GM13976 (cell line): ENCODE results near the gene CASP14.
"Not testable (repeated sequence)": the region's sequence is repeated elsewhere in the genome, so short reads cannot be mapped to it uniquely, and the experiment has no call there.

Source experiments
- DNase-seq: peaks from one replicate; pipeline ENCODE4 v3.0.0; 2012; ENCODE audit warnings: low spot score
- in situ Hi-C: fragments of 300-500 bp; cut with MboI; formaldehyde crosslinking; loops from one replicate; pipeline ENCODE4 v1.12.0; 2022; ENCODE audit warnings: low sequenced_read_pairs, mixed read lengths, inconsistent platforms; ENCODE audit not compliant: unreplicated experiment
- TF ChIP-seq, protein P1 (sequence below): IDR thresholded peaks from 2 replicates; pipeline ENCODE4 v1.5.1; 2012; ENCODE audit warnings: borderline replicate concordance, mild to moderate bottlenecking; ENCODE audit not compliant: insufficient read depth; ENCODE audit errors: extremely low read depth, missing control alignments, control extremely low read depth

The CASP14 gene

DNA sequence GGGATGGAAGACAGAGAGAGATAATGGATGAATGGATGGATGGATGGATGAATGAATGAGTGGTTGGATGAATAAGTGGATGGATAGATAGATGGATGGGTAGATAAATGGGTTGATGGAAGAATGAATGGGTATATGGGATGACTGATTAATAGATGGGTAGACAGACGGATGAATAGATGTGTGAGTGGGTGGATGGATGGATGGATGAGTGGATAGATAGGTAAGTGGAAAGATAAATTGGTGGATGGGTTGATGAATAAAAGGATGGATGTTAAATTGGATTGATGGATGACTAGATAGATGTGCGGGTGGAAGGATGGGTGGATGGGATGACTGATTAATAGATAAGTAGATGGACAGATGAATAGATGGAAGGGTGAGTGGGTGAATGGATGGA is 1.4 kb downstream of the CASP14 start:
- TF ChIP-seq, protein P1, sequence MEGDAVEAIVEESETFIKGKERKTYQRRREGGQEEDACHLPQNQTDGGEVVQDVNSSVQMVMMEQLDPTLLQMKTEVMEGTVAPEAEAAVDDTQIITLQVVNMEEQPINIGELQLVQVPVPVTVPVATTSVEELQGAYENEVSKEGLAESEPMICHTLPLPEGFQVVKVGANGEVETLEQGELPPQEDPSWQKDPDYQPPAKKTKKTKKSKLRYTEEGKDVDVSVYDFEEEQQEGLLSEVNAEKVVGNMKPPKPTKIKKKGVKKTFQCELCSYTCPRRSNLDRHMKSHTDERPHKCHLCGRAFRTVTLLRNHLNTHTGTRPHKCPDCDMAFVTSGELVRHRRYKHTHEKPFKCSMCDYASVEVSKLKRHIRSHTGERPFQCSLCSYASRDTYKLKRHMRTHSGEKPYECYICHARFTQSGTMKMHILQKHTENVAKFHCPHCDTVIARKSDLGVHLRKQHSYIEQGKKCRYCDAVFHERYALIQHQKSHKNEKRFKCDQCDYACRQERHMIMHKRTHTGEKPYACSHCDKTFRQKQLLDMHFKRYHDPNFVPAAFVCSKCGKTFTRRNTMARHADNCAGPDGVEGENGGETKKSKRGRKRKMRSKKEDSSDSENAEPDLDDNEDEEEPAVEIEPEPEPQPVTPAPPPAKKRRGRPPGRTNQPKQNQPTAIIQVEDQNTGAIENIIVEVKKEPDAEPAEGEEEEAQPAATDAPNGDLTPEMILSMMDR, result no peak
- DNase-seq, result no peak
- in situ Hi-C loops, result no loop called here

DNA sequence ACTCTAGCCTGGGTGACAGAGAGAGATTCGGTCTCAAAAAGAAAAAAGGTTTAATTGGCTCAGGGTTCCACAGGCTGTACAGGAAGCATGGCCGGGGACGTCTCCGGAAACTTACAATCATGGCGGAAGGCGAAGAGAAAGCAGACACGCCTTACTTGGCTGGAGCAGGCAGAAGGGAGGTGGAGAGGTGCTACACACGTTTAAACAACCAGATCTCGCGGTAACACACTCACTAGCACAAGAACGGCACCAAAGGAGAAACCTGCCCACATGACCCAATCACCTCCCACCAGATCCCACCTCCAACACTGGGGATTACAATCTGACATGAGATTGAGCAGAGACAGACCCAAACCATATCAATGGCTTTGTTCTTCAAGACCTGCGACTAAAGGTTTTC is 12.8 kb downstream of the CASP14 start:
- TF ChIP-seq, protein P1, result no peak
- DNase-seq, result no peak
- in situ Hi-C loops, result no loop called here

DNA sequence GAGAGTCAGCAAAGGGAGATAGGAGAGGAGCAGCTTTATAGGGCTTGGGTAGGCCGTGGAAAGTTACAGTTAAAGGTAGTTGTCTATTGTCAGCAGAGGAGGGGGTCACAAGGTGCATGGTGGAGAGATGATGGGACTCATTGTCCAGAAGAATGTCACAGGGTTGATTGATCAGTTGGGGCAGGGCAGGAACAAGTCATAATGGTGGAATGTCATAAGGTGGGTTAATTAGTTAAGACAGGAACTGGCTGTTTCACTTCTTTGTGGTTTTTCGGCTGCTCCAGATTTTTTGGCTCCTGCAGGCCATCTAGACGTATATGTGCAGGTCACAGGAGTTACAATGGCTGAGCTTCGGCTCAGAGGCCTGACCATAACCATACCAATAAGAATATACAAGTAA is 21.1 kb downstream of the CASP14 start:
- in situ Hi-C loops, DNase-seq: not testable (repeated sequence)

DNA sequence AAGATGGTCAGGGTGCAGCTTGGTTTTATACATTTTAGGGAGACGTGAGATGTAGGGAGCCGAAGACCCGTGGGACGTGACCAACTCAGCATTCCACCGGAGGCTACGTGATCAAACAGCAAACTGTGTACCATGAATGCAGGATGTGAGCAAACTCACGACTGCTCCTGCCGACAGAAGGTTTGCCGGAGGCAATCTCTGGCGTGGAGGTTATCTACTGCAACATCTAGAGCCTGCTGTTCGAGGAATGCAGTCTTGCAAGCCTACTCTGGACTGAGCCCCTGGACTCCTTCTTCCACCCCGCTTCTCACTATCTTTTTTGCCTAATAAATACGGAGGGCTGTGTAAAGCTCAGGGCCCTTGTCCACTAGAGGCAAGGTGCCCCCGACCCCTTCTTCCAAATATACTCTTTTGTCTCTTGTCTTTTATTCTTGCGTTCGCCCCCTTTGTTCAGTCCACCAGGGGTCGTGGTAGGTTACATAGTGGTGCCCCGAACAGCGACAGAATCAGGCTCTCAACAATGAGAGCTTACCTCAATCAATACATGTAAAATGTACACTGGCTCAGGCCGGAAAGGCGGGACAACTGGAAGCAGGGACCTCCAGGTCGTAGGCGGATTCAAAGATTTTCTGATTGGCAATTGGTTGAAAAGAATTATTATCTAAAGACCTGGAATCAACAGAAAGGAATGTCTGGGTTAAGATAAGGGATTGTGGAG is 23.8 kb downstream of the CASP14 start:
- in situ Hi-C loops, result no loop called here
- TF ChIP-seq, protein P1, result no peak
- DNase-seq, result no peak

DNA sequence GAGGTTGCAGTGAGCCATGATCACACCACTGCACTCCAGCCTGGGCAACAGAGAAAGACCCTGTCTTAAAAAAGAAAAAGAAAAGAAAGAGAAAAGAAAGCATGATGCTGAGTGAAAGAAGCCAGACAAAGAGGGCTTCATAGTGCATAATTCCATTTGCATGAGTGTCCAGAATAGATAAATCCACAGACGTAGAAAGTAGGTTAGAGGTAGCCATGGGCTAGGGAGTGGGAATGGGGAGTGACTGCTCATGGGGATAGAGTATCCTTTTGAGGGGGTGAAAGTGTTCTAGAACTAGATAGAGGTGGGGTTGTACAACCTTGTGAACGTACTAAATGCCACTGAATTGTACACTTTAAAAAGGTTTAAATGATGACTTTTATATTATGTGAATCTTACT is 25.1 kb downstream of the CASP14 start:
- DNase-seq, result no peak
- in situ Hi-C loops, result no loop called here
- TF ChIP-seq, protein P1, result no peak

DNA sequence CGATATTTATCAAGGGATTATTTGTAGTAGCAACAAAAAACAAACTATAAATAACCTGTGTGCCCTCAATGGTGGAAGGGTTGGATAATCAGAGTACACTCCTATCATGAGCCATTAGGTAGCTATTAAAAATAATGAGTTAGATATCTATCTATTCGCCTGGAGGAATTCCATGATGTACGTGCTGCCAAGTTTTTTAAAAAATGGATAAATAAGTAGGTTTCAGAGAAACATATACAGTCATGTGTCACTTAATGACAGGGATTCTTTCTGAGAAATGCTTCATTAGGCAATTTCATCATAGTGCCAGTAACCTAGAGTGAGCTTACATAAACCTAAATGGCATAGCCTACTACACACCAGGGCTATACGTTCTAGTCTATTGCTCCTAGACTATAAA is 26.5 kb downstream of the CASP14 start:
- no peak for DNase-seq
- TF ChIP-seq, protein P1, result no peak
- in situ Hi-C loops, result no loop called here

DNA sequence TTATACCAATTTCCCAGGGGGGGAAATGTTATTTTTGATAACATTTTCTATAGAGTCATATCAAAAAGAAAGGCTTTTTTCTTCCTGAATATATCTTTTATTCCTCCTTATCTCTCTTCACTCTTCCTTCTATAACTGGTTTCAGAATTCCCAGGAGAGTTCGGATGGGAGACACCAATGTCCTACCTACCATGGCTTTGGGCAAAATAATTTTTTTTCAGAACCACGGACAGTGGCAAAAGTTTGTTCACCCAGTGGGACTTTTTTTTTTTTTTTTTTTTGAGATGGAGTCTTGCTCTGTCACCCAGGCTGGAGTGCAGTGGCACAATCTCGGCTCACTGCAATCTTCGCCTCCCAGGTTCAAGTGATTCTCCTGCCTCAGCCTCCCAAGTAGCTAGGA is 30.7 kb downstream of the CASP14 start:
- in situ Hi-C loops, DNase-seq: not testable (repeated sequence)

DNA sequence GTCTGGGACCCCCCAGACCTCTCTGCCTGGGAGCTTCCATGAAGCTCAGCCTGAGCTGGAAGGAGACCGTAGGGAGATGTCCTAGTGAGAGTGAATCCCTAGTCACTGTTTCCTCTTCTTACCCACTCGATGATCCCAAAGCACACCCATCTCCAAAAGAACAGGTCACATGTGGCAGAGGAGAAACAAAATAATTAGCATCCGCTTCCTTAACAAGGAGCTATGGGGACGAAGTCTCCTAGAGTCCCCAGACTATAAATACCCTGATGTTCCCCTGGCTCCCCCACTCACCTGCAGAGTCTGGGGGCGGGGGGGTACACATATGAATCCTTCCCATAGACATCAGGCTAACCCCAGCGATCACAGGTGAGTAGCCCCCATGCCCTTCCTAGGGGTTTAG is 32.6 kb downstream of the CASP14 start, which contains the start of gene OR1I1:
Gene OR1I1 (plus strand): TSS at position 301 of the 400 bp plus-strand sequence. CDS start 4,855 bp downstream, outside the sequence.
- DNase-seq, result no peak
- TF ChIP-seq, protein P1, result no peak
- in situ Hi-C loops, result no loop called here
